Activated CD8-positive, alpha-beta memory T cell treated with anti-CD3 and anti-CD28 coated beads, Interleukin-2, amount 10 ng/mL, durations not matched to agents 7 days and 5 days (primary cell): ENCODE data around the gene NCCRP1. TPM values are rescaled to one million over a fixed set of nuclear protein-coding genes. Genes with fewer than 3 reads are reported as not detected.

Experiments
- ATAC-seq: fragments of 150-1000 bp; cut with Tn5 transposase; one replicate; pipeline ENCODE4 v1.10.0; 2021; ENCODE audit warnings: moderate library complexity
- CTCF ChIA-PET: fragments of 350-600 bp; sonication (Branson Sonifier 250); formaldehyde crosslinking; loops from one replicate; lab custom pipeline; 2021; ENCODE audit warnings: antibody characterized with exemption; lab: Charles Lee
- DNase-seq: peaks from one replicate; pipeline ENCODE4 v3.0.0-alpha.2; 2020
- H3K27ac Mint-ChIP-seq: one replicate; pipeline ENCODE4 v1.8.0; 2021; ENCODE audit warnings: mild to moderate bottlenecking, mixed read lengths
- H3K27me3 Mint-ChIP-seq: one replicate; pipeline ENCODE4 v1.8.0; 2021; ENCODE audit warnings: mixed read lengths
- H3K36me3 Mint-ChIP-seq: one replicate; pipeline ENCODE4 v1.8.0; 2021; ENCODE audit warnings: mild to moderate bottlenecking, mixed read lengths
- H3K4me1 Mint-ChIP-seq: one replicate; pipeline ENCODE4 v1.8.0; 2021; ENCODE audit warnings: mixed read lengths
- H3K4me3 Mint-ChIP-seq: one replicate; pipeline ENCODE4 v1.8.0; 2021; ENCODE audit warnings: mild to moderate bottlenecking, moderate library complexity, mixed read lengths
- H3K9me3 Mint-ChIP-seq: one replicate; pipeline ENCODE4 v1.8.0; 2022; ENCODE audit warnings: low read depth, mixed read lengths
- total RNA-seq, 2 experiments: library from RNA; stranded (reverse); gene quantifications; one replicate each; pipeline ENCODE4 v1.2.3, GENCODE V29; 2021

Gene NCCRP1
- total RNA-seq, 2 experiments from 2014 or later, result not detected

DNA sequence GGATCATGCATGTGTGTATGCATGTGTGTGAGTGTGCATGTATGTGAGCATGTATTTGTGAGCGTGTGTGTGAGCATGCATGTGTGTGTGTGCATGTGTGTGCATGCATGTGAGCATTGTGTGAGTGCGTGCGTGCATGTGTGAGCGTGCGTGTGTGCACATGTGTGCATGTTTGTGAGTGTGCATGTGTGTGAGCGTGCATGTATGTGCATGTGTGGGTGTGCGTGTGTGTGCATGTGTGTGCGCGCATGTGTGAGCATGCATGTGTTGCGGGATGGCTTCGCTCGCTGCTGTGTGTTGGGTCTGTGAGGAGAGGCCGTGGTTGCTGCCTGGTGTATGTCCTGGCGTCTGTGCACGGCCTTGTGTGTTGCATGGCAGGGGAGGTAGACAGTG lies 38.8 kb upstream of the NCCRP1 start:
- Mint-ChIP-seq H3K27ac (no peak overlapping the region), H3K27me3 (no peaks in the 10 kb centered on the region), H3K9me3 (no peaks in the 10 kb centered on the region), H3K36me3 (no peaks in the 10 kb centered on the region), H3K4me3 (no peak overlapping the region), H3K4me1 (peaks cover 21% of the 10 kb centered on the region)
- DNase-seq, result no peak
- ATAC-seq, result no peak
- CTCF ChIA-PET, result no interaction called here

GRCh38 chr19:39158646-39159260 lies 38.0 kb upstream of the NCCRP1 start:
- H3K36me3 Mint-ChIP-seq, result no peaks in the 10 kb centered on the region
- DNase-seq (no peak), ATAC-seq (no peak)
- H3K4me1 Mint-ChIP-seq, result peaks cover 21% of the 10 kb centered on the region
- no peak overlapping the region for H3K4me3 Mint-ChIP-seq
- H3K27me3 Mint-ChIP-seq, result no peaks in the 10 kb centered on the region
- H3K27ac Mint-ChIP-seq, result no peak overlapping the region
- H3K9me3 Mint-ChIP-seq, result no peaks in the 10 kb centered on the region
- CTCF ChIA-PET, result no interaction called here

DNA sequence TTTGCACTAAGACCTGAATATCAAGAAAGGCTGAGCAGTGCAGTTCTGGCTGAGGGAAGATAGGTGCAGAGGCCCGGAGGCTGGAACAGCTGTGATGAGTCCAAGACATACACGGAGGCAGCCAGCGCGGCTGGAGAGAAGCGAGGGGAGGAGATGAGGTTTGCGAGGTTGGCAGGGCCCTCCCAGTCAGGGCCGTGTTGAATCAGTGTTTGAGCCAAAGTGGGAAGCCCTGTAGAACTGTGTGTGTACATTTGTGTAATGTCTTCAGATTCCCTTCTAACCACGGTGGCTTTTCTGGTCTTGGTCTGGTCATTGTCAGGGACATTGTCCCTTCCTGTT lies 36.3 kb upstream of the NCCRP1 start:
- CTCF ChIA-PET, result no interaction called here
- no peak overlapping the region for H3K27ac Mint-ChIP-seq
- no peaks in the 10 kb centered on the region for H3K36me3 Mint-ChIP-seq
- no peaks in the 10 kb centered on the region for H3K9me3 Mint-ChIP-seq
- peak; percentile 16 for ATAC-seq
- peaks cover 17% of the 10 kb centered on the region for H3K4me1 Mint-ChIP-seq
- no peaks in the 10 kb centered on the region for H3K27me3 Mint-ChIP-seq
- no peak for DNase-seq
- H3K4me3 Mint-ChIP-seq, result no peak overlapping the region

GRCh38 chr19:39160889-39161672 lies 35.7 kb upstream of the NCCRP1 start:
- H3K9me3 Mint-ChIP-seq, result no peaks in the 10 kb centered on the region
- peaks cover 17% of the 10 kb centered on the region for H3K4me1 Mint-ChIP-seq
- no peaks in the 10 kb centered on the region for H3K36me3 Mint-ChIP-seq
- ATAC-seq (no peak), DNase-seq (no peak)
- no peak overlapping the region for H3K27ac Mint-ChIP-seq
- CTCF ChIA-PET, result no interaction called here
- H3K27me3 Mint-ChIP-seq, result no peaks in the 10 kb centered on the region
- H3K4me3 Mint-ChIP-seq, result no peak overlapping the region

DNA sequence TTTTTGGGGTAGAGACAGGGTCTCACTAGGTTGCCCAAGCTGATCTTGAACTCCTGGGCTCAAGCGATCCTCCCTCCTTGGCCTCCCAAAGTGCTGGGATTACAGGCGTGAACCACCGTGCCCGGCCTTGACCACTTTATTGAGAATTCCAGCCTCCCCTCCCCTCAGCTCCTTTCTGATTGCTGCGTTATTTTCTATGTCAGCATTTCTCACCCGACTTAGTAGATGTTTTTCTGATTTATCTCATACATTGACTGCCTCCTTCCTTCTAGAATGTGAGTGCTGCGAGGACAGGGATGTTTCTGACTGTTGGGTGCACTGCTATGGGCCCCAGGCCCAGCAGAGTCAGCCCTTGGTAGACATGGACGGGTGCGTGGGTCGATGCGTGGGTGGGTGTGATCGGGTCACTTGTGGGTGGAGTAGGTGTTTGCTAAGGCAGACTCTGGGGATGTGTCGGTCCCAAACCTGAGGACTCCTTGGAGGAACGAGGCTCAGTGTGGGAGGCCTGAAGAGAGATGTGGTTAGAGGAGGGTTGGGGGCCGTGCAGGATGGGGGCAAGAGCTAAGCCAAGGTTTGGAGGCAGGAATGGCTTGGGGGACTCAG lies 34.2 kb upstream of the NCCRP1 start:
- Mint-ChIP-seq H3K9me3 (no peaks in the 10 kb centered on the region), H3K27me3 (no peaks in the 10 kb centered on the region), H3K4me3 (no peak overlapping the region), H3K4me1 (peaks cover 12% of the 10 kb centered on the region), H3K36me3 (no peaks in the 10 kb centered on the region), H3K27ac (no peak overlapping the region)
- no peak for DNase-seq
- ATAC-seq, result no peak
- CTCF ChIA-PET, result interaction anchor here (0.5 to 2.3 kb wide), 4 partner anchors 53 to 205 kb away, joined by 3 to 7 read pairs (median 4); no protein-coding TSS in a partner anchor

GRCh38 chr19:39163621-39164020 lies 33.1 kb upstream of the NCCRP1 start:
- no peak for ATAC-seq
- Mint-ChIP-seq H3K9me3 (no peaks in the 10 kb centered on the region), H3K36me3 (no peaks in the 10 kb centered on the region), H3K4me3 (no peak overlapping the region), H3K4me1 (peaks cover 9% of the 10 kb centered on the region), H3K27me3 (no peaks in the 10 kb centered on the region), H3K27ac (no peak overlapping the region)
- CTCF ChIA-PET, result interaction anchor here (1.5 to 2.3 kb wide), 2 partner anchors 54 to 112 kb away, joined by 4 to 7 read pairs; no protein-coding TSS in a partner anchor
- DNase-seq, result no peak

DNA sequence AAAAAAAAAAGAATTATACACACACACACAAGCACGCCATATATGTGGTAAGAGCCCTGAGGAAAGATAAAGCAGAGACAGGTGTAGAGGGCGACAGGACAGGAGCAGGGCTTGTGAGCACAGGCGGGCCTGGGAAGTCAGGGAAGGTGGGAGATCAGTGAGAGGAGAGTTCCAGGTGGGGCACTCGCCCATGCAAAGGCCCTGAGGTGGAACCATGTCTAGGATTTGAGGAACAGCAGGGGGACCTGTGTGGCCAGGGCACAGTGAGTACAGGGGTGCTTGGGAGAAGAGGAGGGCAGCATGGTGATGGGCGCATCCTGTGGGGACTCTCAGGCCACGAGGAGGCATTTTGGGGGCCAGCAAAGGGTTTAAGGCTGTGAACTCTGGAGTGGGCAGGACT lies 32.5 kb upstream of the NCCRP1 start:
- Mint-ChIP-seq H3K27ac (no peak overlapping the region), H3K36me3 (no peaks in the 10 kb centered on the region), H3K4me3 (no peak overlapping the region), H3K27me3 (no peaks in the 10 kb centered on the region), H3K4me1 (peaks cover 9% of the 10 kb centered on the region), H3K9me3 (no peaks in the 10 kb centered on the region)
- no peak for ATAC-seq
- no peak for DNase-seq
- CTCF ChIA-PET, result interaction anchor here (1.5 to 2.3 kb wide), 2 partner anchors 55 to 112 kb away, joined by 4 to 7 read pairs; no protein-coding TSS in a partner anchor

DNA sequence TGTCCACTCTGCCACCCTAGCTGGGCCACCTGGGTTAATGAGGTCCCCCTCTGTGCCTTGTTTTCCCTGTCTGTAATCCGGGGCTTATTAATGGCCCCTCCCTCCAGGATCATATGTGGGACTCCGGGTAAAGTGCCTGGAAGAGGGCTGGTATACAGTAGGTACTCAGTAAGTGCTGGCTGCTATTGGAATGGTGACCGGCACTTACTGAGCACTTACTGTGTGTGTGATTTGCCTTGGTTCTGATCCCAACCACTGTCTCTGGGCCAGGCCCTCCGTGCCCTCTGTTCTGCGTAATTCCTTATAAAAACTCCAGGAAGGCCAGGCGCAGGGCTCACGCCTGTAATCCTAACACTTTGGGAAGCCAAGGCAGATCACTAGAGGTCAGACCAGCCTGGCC lies 30.9 kb upstream of the NCCRP1 start:
- CTCF ChIA-PET, result no interaction called here
- H3K4me3 Mint-ChIP-seq, result no peak overlapping the region
- peaks cover 5% of the 10 kb centered on the region for H3K4me1 Mint-ChIP-seq

GRCh38 chr19:39166571-39167391 lies 30.0 kb upstream of the NCCRP1 start:
- peaks cover 5% of the 10 kb centered on the region for H3K4me1 Mint-ChIP-seq
- H3K4me3 Mint-ChIP-seq, result no peak overlapping the region
- H3K27me3 Mint-ChIP-seq, result no peaks in the 10 kb centered on the region
- H3K27ac Mint-ChIP-seq, result no peak overlapping the region
- DNase-seq (no peak), ATAC-seq (no peak)
- H3K36me3 Mint-ChIP-seq, result no peaks in the 10 kb centered on the region
- CTCF ChIA-PET, result no interaction called here
- H3K9me3 Mint-ChIP-seq, result no peaks in the 10 kb centered on the region

More for the DNA sequence above, 30.9 kb upstream of the NCCRP1 start:
- Mint-ChIP-seq H3K27me3 (no peaks in the 10 kb centered on the region), H3K9me3 (no peaks in the 10 kb centered on the region), H3K36me3 (no peaks in the 10 kb centered on the region), H3K27ac (no peak overlapping the region)
- ATAC-seq (no peak), DNase-seq (no peak)

GRCh38 chr19:39167461-39168257 lies 29.1 kb upstream of the NCCRP1 start:
- Mint-ChIP-seq H3K36me3 (no peaks in the 10 kb centered on the region), H3K27me3 (no peaks in the 10 kb centered on the region), H3K4me1 (peaks cover 3% of the 10 kb centered on the region), H3K27ac (no peak overlapping the region), H3K4me3 (no peak overlapping the region), H3K9me3 (no peaks in the 10 kb centered on the region)
- ATAC-seq (no peak), DNase-seq (no peak)
- CTCF ChIA-PET, result no interaction called here

DNA sequence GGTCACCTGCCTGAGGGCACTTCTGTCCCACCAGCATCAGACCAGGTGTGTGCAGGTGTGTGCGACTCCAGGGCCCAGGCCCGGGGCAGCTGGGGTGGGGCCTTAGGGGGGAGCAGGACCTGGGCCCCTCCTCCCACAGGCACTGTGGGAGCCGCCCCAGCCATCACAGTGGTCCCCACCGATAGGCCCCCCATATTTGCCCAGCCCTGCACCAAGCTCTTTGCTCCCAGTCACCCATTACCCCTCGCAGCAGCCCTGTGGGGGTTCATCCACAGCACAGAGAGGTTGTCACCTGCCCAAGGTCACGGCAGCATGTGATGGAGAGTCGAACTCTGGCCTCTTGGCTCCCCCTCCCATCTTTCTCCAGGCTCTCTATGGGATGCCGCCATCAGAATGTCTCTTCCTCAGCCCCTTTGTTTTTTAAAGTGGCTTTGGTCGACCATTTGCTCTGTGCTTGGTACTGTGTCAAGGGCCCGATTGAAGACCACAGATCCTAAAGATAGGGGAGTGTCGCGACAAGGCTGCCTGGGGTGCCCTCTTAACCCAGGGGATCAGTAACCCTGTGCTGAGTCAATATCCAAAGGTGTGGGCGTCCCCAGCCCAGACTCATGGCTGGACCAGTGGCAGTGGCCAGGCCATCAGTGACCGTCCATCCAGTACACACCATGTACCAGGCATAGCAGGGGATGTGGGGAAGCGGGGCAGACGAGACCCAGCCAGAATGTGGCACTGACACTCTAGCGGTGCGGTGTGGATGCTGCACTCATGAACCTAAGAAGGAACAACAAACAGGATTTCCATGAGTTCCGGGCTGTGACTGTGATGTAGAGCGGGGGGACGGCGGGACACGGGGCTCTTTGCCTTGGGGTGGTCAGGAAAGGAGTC lies 28.3 kb upstream of the NCCRP1 start:
- Mint-ChIP-seq H3K36me3 (no peaks in the 10 kb centered on the region), H3K27me3 (no peaks in the 10 kb centered on the region), H3K27ac (no peak overlapping the region), H3K4me1 (no peaks in the 10 kb centered on the region), H3K4me3 (no peak overlapping the region), H3K9me3 (no peaks in the 10 kb centered on the region)
- CTCF ChIA-PET, result no interaction called here
- DNase-seq, result no peak
- no peak for ATAC-seq
